ENCODE results near the gene URM1.

Gene URM1

GRCh38 chr9:128435611-128436010 lies 64.4 kb downstream of the URM1 start:
- no peak for DNase-seq

GRCh38 chr9:128438343-128439109 lies 67.4 kb downstream of the URM1 start:
- peak; percentile 75 for DNase-seq

GRCh38 chr9:128439273-128439672 lies 68.1 kb downstream of the URM1 start:
- no peak for DNase-seq

Data from fibroblast of skin of abdomen (primary cell).